Right kidney (tissue), 1 donor: ENCODE data around the gene GNB1L.

Experiments
- DNase-seq: peaks from one replicate; pipeline ENCODE4 v3.0.0-alpha.2; 2016

The GNB1L gene

GRCh38 chr22:19876941-19877625 is 22.4 kb upstream of the GNB1L start:
- DNase-seq = no peak

DNA sequence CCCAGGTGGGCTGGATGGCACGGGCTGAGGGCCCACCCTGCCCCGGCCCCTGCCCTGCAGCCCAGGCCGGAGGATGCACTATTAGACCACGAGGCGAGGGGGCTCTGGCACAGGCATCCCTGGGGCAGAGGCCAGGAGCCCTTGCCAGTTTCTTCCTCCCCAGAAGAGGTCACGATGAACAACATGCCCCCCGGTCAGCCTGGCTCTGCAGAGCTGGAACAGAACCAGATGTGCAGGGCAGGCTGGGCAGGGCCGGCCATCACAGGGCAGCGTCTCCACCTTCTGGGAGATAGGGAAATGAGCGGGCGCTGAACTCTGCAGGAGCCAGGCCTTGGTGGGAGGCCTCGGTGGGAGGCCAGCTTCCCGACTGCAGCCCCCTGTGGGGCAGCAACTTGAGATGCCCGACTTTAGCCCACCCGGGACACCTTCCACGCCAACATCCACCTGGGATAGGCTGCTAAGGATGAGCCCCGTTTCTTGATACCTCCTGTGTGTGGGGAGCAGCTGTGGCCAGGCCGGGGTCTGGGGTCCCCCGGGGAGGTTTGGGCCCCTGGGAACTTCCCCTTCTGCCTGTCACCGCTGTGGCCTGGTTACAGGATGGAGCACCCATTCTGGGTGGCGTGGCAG is 21.8 kb upstream of the GNB1L start:
- no peak for DNase-seq

- DNase-seq = no peak
Observed at GRCh38 chr22:19875531-19876313, 21.0 kb upstream of the GNB1L start.

GRCh38 chr22:19875061-19875530 is 20.4 kb upstream of the GNB1L start:
- DNase-seq = no peak

DNA sequence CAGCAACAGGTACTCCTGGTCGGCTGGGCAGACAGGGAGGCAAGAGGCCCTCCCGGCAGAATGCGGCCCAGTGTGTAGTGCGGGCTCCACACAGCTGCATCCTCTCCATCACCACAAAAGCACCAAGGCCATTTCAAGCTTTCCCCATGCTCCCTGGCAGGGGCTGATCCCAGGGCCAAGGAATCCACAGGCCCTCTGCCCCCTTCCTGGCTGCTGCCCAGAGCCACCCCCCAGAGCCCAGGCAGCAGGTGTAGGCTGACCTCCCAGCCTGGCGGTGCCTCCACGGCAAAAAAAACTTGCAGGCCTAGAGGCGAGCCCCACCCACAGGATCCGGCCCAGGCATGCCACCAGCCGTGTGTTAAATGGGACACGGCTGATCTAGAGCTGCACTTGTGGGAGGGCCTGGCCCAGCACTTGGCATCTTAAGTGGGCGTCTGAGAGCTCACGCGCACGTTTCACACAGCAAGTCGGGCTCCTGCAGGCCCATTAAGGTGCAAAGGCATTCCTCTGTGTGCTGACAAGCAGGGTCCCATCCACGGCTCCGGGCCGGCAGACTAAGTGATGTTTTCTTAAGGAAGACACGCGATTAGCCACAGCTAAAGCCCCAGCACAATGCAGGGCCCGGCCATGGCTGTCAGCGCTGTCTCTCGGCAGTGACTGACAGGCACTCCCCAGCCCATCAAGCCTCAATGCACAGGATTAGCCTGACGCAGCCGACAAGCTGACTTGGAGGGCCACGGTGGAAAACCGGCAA is 19.8 kb upstream of the GNB1L start:
- DNase-seq = peak; percentile 25

GRCh38 chr22:19873960-19874306 is 19.3 kb upstream of the GNB1L start:
- DNase-seq = no peak

DNA sequence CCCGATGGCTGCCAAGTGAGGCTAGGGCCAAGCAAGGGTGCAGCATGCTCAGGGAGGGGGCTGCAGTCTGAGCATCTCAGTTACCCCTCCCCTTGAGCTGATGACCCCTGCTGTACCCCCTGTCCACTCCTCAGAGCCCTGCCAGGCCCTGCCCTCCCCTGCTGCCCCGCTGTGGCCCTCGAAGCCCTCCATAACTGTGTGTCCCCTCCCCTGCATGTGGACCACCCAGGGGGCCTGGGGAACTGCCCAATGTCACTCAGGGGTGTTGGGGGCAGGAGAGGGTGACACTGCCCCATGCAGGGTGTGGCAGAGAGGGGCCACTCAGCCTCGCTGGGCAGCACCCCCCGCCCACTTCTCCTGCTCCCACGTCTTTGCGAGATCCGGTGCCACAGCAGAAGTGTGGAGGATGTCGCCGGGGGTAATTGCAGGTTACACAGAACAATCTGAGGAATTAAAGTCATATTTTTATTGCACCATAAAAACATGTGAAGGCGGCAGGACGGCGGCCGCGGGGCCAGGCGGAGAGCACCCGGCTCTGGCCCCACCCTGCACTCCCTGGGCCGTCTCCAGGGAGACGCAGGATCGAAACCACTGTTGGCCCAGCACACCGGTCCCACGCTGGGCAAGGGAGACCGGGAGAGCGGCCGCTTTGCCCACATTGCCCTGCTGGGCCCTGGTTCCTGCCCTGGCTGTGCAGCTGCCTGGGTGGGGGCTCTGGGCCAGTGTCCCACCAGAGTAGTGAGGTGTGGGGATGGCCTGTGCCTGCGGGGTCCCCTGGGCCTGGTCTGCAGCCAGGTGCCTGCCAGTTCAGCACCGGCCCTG is 18.7 kb upstream of the GNB1L start:
- no peak for DNase-seq

GRCh38 chr22:19872779-19873137 is 18.1 kb upstream of the GNB1L start:
- no peak for DNase-seq

DNA sequence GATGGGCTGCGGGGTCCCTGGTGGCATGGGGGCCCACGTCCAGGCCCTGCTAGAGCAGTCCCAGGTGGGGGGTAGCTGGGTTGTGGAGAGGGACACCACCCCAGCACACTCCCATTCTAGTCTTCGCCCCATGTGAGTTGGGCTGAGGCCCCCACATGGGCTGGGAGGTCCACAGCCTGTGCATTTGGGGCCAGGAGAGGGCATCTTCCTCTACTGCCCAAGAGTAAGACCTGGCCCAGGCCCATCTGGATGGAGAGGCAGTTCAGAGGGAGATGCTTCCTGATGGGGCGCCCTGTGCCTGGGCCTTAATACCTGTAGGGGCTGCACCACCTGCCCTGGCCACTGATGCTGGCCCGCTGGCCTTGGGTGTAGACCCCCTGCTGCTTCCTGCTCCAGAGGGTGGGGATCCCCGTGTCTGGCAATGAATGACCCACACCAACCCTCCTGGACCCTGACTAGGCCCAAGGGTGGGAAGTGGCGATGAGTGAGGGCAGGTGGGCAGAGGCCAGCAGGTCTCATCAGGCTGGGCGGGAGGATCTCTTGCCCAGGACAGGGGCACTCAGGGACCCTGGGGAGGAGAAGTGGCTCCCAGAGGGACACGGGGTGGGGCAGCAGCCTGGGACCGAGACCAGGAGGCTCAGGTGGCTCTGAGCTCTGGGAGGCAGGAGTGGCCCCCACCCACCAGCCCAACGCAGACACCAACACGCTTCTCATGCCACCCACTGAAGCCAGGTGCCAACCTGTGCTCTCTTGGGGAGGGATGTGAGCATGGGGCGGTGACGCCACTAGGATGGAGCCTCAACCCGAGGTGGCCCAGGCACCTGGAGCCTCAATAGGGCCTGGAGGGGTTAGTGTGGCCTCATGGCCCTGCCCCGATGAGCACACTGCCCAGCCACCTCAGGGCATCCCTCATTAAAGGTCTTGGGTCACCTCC is 17.4 kb upstream of the GNB1L start:
- DNase-seq = peak; percentile 0

DNA sequence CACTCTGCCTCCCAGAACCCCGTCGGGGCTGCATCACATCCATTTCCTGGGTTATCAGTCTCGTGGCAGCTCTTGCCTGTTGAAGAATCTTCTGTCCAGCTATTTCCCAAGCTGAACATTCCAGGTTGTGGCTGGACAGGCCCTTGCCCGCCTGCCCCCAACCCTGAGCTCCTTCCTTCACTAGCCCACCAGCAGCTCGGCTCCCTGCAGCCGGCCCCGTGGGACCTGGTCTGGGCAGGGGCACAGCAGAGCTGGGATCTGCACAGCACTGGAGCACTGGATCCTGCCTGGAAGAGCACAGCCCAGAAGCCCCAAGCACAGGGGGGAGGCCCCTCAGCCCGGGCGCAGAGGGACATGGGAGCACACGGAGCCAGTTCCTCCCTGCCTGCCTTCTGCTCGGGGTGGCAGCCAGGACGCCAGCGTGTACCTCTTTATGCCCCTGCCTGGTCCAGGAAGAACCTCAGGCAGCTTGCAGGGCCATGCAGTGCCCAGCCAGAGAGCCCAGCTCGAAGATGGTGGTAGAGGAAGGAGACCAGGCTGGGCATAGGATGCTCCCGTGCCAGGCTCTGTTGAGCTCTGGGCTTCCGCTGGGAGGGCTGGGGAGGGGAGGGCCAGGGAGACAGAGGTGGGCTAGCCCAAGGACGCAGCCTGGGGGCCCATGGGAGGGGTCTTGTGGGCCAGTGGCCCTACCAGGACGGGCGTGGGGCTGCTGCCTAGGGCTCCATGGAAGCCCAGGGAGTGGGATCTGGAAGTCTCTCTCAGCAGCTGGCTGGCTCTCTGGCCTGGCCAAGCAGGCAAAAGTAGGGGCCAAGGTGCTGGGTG is 16.6 kb upstream of the GNB1L start:
- DNase-seq = no peak

DNA sequence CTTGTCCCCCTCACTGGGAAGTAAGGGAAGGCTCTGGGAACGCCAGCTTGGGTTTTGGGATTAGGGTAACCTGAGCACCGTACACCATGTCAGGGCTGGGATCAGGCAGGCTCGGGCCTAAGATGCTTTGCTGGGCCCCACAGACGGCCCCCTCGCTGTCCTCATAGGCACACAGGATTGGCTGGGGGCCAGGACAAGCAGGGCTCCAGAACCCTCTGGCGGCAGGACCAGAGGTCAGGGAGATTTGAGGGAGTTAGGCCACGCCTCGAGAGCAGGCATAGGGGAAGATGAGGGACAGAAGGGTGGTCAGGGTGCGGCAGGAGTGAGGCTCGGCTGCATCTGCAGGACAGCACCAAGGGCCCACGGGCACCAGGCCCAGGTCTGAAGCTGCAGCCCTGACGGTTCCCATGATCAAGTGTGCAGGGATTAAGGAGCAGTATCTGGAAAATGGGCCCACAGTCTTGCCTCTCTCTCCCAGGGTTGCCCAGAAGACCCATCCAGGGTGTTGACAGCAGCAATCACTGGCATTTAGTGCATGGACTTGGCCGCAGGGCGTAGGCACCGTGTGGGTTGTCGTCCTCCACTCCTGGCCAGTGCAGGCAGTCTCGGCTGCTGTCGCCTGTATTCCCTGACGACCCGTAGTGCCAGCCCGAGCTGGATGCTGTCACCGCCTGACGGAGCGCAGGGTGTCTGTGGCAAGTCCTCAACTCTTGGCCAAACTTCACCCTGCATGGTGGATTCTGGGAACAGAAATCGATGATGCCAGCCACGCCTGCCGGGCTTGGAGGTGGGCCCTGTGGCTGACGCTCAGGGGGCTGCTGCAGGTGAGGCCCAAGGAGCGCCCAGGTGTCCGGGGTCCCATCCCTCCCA is 15.7 kb upstream of the GNB1L start:
- no peak for DNase-seq

- DNase-seq = no peak
Observed at GRCh38 chr22:19869497-19870152, 15.0 kb upstream of the GNB1L start.

GRCh38 chr22:19868773-19869471 is 14.2 kb upstream of the GNB1L start:
- DNase-seq = no peak

DNA sequence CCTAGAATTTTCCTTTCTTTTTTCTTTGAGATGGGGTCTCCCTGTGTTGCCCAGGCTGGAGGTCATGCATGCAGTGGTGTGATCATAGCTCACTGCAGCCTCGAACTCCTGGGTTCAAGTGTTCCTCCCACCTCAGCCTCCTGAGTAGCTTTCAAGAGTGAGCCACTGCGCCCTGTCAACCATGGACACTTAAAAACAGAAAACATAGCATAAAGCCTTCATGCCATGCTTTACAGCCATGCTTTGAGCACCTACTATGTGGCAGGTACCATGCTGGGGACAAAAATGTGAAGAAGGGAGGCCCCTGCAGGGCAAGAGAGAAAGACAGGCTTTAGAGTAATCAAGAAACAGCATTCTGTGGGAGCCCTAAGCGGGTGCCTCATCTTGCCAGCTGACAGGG is 13.7 kb upstream of the GNB1L start:
- no peak for DNase-seq

GRCh38 chr22:19867617-19868016 is 12.9 kb upstream of the GNB1L start:
- no peak for DNase-seq

DNA sequence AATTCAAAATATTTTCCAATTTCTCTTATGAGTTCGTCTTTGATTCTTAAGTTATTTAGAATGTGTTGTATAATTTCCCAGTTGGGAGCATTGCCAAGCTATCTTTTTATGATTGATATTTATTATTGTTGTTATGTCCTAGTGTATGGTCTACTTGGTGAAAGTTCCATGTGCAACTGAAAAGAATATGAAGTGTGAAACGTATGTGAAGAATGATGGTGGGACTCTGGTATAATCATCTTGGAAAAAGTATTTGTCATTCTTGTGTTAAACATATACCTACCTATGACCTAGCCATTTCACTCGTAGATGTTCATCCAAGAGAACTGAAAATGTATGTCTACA is 12.0 kb upstream of the GNB1L start:
- no peak for DNase-seq

DNA sequence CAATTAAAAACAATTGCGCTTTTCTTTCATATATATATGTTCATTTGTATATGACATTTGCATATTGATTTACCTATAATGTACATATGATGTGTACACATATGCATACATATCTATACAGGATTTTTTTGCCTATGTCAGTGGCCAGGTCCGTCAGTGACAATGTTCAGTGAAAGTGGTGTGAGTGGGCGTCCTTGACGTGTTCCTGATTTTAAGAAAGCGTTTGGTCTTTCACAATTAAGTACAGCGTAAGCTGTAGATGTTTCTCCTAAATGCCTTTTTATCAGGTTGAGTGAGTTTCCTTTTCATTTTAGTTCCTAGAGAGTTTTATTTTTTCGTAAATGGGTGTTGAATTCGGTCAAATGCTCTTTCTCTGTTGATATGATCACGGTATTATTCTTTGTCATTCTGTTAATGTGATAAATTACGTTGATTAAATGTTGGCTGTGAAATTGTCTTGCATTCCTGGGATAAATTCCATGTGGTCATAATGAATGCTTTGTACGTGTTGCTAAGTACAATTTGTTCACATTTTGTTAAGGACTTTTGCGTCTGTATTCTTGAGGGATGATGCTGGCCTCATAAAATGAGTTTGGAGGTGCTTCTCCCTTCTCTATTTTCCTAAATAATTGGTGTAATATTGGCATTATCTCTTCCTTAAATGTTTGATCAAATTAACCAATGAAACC is 10.6 kb upstream of the GNB1L start:
- no peak for DNase-seq
